Thyroid gland (tissue), 4 donors: ENCODE data around the gene PRODH2.

ENCODE experiments used
- POLR2A ChIP-seq, 2 donors: fragments of 450-650 bp; IDR thresholded peaks; one replicate each; pipeline ENCODE4 v1.6.1; 2017; ENCODE audit warnings: antibody characterized with exemption in 2 of 2, mild to moderate bottlenecking in 2 of 2, moderate library complexity in 1 of 2
- TF ChIP-seq, protein P1 (sequence below), 6 experiments: fragments of 200-600 bp in 3 of 6; fragments of 450-650 bp in 3 of 6; sonication (generic) in 3 of 6; IDR thresholded peaks; one replicate each; pipeline ENCODE4 v1.5.1; 2016 to 2019; ENCODE audit warnings: antibody characterized with exemption in 6 of 6, mild to moderate bottlenecking in 2 of 6, inconsistent platforms in 1 of 6, moderate library complexity in 1 of 6

- TF ChIP-seq, protein P1, sequence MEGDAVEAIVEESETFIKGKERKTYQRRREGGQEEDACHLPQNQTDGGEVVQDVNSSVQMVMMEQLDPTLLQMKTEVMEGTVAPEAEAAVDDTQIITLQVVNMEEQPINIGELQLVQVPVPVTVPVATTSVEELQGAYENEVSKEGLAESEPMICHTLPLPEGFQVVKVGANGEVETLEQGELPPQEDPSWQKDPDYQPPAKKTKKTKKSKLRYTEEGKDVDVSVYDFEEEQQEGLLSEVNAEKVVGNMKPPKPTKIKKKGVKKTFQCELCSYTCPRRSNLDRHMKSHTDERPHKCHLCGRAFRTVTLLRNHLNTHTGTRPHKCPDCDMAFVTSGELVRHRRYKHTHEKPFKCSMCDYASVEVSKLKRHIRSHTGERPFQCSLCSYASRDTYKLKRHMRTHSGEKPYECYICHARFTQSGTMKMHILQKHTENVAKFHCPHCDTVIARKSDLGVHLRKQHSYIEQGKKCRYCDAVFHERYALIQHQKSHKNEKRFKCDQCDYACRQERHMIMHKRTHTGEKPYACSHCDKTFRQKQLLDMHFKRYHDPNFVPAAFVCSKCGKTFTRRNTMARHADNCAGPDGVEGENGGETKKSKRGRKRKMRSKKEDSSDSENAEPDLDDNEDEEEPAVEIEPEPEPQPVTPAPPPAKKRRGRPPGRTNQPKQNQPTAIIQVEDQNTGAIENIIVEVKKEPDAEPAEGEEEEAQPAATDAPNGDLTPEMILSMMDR (IDR thresholded peaks at IDR 0.05), result no peak
- no peak for TF ChIP-seq POLR2A (IDR thresholded peaks at IDR 0.05)
These were observed 5.0 kb downstream of the PRODH2 start for GRCh38 chr19:35807633-35808032.
